HepG2 (cell line): Measurements from ENCODE around the gene PTPRM. TPM values are rescaled to one million over a fixed set of nuclear protein-coding genes. Genes with fewer than 3 reads are reported as not detected.

Experiments used
- ATAC-seq: fragments of 200-7000 bp; cut with Tn5 transposase; 3 replicates; pipeline ENCODE4 v1.9.1; 2020; ENCODE audit warnings: mild to moderate bottlenecking, moderate library complexity
- BruUV-seq: library from RNA; stranded (reverse); fragments of 400-500 nt; replicated peaks from 2 replicates; lab custom pipeline; 2021; lab: Mats Ljungman, UMichigan
- CTCF ChIA-PET: fragments of 300-600 bp; formaldehyde crosslinking; extraction: SDS; loops from one replicate; lab custom pipeline; 2021; ENCODE audit warnings: low total read pairs, inconsistent platforms, low intra/inter-chr PET ratio; lab: Yijun Ruan, JAX
- POLR2A ChIA-PET: fragments of 350-600 bp; sonication (Branson Sonifier 250); formaldehyde crosslinking; loops from one replicate; lab custom pipeline; 2020; ENCODE audit warnings: antibody characterized with exemption, inconsistent platforms; lab: Yijun Ruan, JAX
- DNase-seq: peaks from one replicate; pipeline ENCODE4 v3.0.0-alpha.2; 2015; ENCODE audit warnings: low spot score
- FAIRE-seq: peaks from 3 replicates; lab custom pipeline; 2011; peaks lifted over from hg19 to GRCh38; lab: Jason Lieb, UNC
- H2AFZ ChIP-seq: one replicate; pipeline ENCODE4 v1.6.1; 2011; ENCODE audit warnings: low read length, inconsistent platforms
- H3K27ac ChIP-seq: fragments of 300-600 bp; 3 replicates; pipeline ENCODE4 v1.8.0; 2011; ENCODE audit warnings: mixed run types, mild to moderate bottlenecking, mixed read lengths, low read length, inconsistent platforms; ENCODE audit not compliant: insufficient read depth; ENCODE audit errors: extremely low read length
- H3K27me3 ChIP-seq, 2 experiments: fragments of 200-600 bp in 1 of 2; 2 replicates in 1 of 2; 3 replicates in 1 of 2; pipeline versions ENCODE4 v1.6.0 to v1.8.0; 2011; ENCODE audit warnings: low read length in 2 of 2, mild to moderate bottlenecking in 2 of 2, moderate library complexity in 2 of 2, inconsistent platforms in 1 of 2; ENCODE audit not compliant: insufficient read depth in 2 of 2, control insufficient read depth in 1 of 2
- H3K36me3 ChIP-seq, 2 experiments: fragments of 200-600 bp in 1 of 2; replicated peaks in 1 of 2; 2 replicates in 1 of 2; 3 replicates in 1 of 2; pipeline versions ENCODE4 v1.5.1 to v1.8.0; 2011; ENCODE audit warnings: low read length in 2 of 2, inconsistent platforms in 1 of 2; ENCODE audit not compliant: insufficient read depth in 2 of 2, control insufficient read depth in 1 of 2
- H3K4me1 ChIP-seq: 2 replicates; pipeline ENCODE4 v1.5.1; 2012; ENCODE audit warnings: low read length, inconsistent platforms; ENCODE audit not compliant: insufficient read depth
- H3K4me2 ChIP-seq: 2 replicates; pipeline ENCODE4 v1.6.0; 2011; ENCODE audit warnings: low read depth, low read length, inconsistent platforms
- H3K4me3 ChIP-seq, 3 experiments: fragments of 200-600 bp in 1 of 3; sonication (generic), shearing (Covaris generic) in 1 of 3; replicated peaks in 1 of 3; 2 replicates each; pipeline ENCODE4 v1.5.1; 2011 to 2016; ENCODE audit warnings: low read length in 3 of 3, inconsistent platforms in 2 of 3, low read depth in 2 of 3, mild to moderate bottlenecking in 2 of 3, control low read depth in 1 of 3, mixed read lengths in 1 of 3; ENCODE audit not compliant: insufficient read depth in 1 of 3
- H3K79me2 ChIP-seq: one replicate; pipeline ENCODE4 v1.6.1; 2011; ENCODE audit warnings: low read length, inconsistent platforms; ENCODE audit not compliant: insufficient read depth
- H3K9ac ChIP-seq: 2 replicates; pipeline ENCODE4 v1.6.0; 2011; ENCODE audit warnings: mild to moderate bottlenecking, low read depth, low read length, inconsistent platforms; ENCODE audit not compliant: insufficient read depth
- H3K9me3 ChIP-seq: 2 replicates; pipeline ENCODE4 v1.5.1; 2012; ENCODE audit warnings: mild to moderate bottlenecking, low read length
- H4K20me1 ChIP-seq: 2 replicates; pipeline ENCODE4 v1.6.0; 2011; ENCODE audit warnings: inconsistent platforms, mild to moderate bottlenecking, low read length, moderate library complexity; ENCODE audit not compliant: insufficient read depth
- DR1 ChIP-seq: sonication (generic); formaldehyde crosslinking; IDR thresholded peaks from 2 replicates; pipeline ENCODE4 v1.8.0; 2021; ENCODE audit warnings: mild to moderate bottlenecking, missing genetic modification reagents, inconsistent platforms
- NFRKB ChIP-seq: fragments of 450-650 bp; IDR thresholded peaks from 2 replicates; pipeline ENCODE4 v1.6.1; 2017
- ZSCAN9 ChIP-seq: IDR thresholded peaks from 2 replicates; pipeline ENCODE4 v1.6.1; 2016; ENCODE audit warnings: borderline replicate concordance
- WGBS: methylation state at CpG from one replicate; pipeline ENCODE4 v1.1.6; 2017; ENCODE audit warnings: low lambda C conversion rate; 5-methylcytosine and 5-hydroxymethylcytosine counted together
- in situ Hi-C: cut with HindIII; loops from 2 replicates; pipeline ENCODE4 v1.10.0; 2017; ENCODE audit warnings: low pct_unique_long_range_greater_than_20kb; ENCODE audit not compliant: extremely low pct_ligation_motif_present
- intact Hi-C: fragments of 100-400 bp; cut with micrococcal nuclease; formaldehyde crosslinking; loops from one replicate; pipeline ENCODE4 v1.10.0; 2022; ENCODE audit not compliant: unreplicated experiment
- polyA plus RNA-seq, 8 experiments: library from polyadenylated mRNA; depleted of rRNA in 3 of 8; stranded (reverse) in 7 of 8; unstranded in 1 of 8; fragments of >200 nt; fragmentation: Illumina TruSeq in 4 of 8; extraction: Trizol in 4 of 8; gene quantifications; 2 replicates each; pipeline versions ENCODE4 v1.2.1 to v1.2.3, GENCODE V29; 2011 to 2016; ENCODE audit warnings: low read depth in 4 of 8, missing spikeins in 1 of 8, mixed read lengths in 1 of 8; ENCODE audit not compliant: insufficient read depth in 1 of 8
- total RNA-seq, 5 experiments: library from RNA; depleted of rRNA; stranded (reverse); fragments of >200 nt; fragmentation: Illumina TruSeq; extraction: Trizol; gene quantifications; 2 replicates each; pipeline ENCODE4 v1.2.3, GENCODE V29; 2016; ENCODE audit warnings: low read depth in 1 of 5
- TF ChIP-seq, protein P1 (sequence below): sonication (generic); formaldehyde crosslinking; IDR thresholded peaks from 2 replicates; pipeline ENCODE4 v1.5.1; 2020; ENCODE audit warnings: missing genetic modification reagents, mild to moderate bottlenecking, borderline replicate concordance
- TF ChIP-seq, protein P2 (sequence below): sonication (generic); formaldehyde crosslinking; IDR thresholded peaks from 2 replicates; pipeline ENCODE4 v1.4.0; 2020; ENCODE audit warnings: mild to moderate bottlenecking, missing genetic modification reagents
- TF ChIP-seq, protein P3 (sequence below): sonication (generic); formaldehyde crosslinking; IDR thresholded peaks from 2 replicates; pipeline ENCODE4 v1.9.0; 2021; ENCODE audit warnings: missing genetic modification reagents, borderline replicate concordance
- TF ChIP-seq, protein P4 (sequence below): sonication (generic); formaldehyde crosslinking; IDR thresholded peaks from 2 replicates; pipeline ENCODE4 v1.4.0; 2020; ENCODE audit warnings: missing genetic modification reagents
- TF ChIP-seq, protein P5 (sequence below): sonication (generic); formaldehyde crosslinking; IDR thresholded peaks from 2 replicates; pipeline ENCODE4 v1.8.0; 2022; ENCODE audit warnings: mild to moderate bottlenecking, missing genetic modification reagents, moderate library complexity

The PTPRM gene
- total and polyA plus RNA-seq, 2 of the 13 experiments (the other 11 are each of a cell fraction or from before 2014, with no cell fraction given), result 12.6 to 108 TPM

DNA sequence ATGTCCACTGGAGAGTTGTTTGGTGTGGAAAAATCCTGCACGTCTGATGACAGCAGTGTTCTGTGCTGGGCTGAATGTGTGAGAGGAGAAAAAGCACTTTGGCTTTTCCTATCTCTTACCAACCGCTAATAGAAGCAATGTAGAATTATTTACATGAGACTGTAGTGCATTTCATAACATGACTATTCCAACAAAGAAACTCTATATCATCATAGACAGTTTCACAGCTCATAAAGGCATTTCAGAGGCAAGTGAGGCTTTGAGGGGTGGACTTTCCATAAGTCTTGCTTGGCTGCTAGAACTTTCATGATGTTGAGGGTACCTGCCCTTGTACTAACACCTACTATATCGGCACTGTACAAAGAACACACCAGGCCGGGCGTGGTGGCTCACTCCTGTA lies 697.0 kb downstream of the PTPRM start:
- Histone ChIP-seq H4K20me1 (no peaks in the 10 kb centered on the region), H3K79me2 (no peaks in the 10 kb centered on the region), H3K9ac (no peak overlapping the region), H3K4me2 (no peak overlapping the region), H3K9me3 (no peaks in the 10 kb centered on the region), H3K27me3 (no peaks in the 10 kb centered on the region), H3K36me3 (no peaks in the 10 kb centered on the region; a peak in 1 of 5 replicates), H3K27ac (no peak overlapping the region), H3K4me3 (no peak overlapping the region), H3K4me1 (no peaks in the 10 kb centered on the region), H2AFZ (no peak overlapping the region)
- POLR2A ChIA-PET, result no interaction called here
- ATAC-seq (no peak), FAIRE-seq (no peak), DNase-seq (no peak)
- 91% methylated on average over 5 of the region's 5 CpGs for WGBS
- no TSS peak for BruUV-seq
- intact Hi-C loops (no loop called here), in situ Hi-C loops (no loop called here)
- no peak for TF ChIP-seq NFRKB
- TF ChIP-seq, protein P1, sequence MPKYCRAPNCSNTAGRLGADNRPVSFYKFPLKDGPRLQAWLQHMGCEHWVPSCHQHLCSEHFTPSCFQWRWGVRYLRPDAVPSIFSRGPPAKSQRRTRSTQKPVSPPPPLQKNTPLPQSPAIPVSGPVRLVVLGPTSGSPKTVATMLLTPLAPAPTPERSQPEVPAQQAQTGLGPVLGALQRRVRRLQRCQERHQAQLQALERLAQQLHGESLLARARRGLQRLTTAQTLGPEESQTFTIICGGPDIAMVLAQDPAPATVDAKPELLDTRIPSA (CRISPR knock-in tag), result no peak
- TF ChIP-seq, protein P2, sequence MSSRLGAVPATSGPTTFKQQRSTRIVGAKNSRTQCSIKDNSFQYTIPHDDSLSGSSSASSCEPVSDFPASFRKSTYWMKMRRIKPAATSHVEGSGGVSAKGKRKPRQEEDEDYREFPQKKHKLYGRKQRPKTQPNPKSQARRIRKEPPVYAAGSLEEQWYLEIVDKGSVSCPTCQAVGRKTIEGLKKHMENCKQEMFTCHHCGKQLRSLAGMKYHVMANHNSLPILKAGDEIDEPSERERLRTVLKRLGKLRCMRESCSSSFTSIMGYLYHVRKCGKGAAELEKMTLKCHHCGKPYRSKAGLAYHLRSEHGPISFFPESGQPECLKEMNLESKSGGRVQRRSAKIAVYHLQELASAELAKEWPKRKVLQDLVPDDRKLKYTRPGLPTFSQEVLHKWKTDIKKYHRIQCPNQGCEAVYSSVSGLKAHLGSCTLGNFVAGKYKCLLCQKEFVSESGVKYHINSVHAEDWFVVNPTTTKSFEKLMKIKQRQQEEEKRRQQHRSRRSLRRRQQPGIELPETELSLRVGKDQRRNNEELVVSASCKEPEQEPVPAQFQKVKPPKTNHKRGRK (CRISPR knock-in tag), result no peak
- no peak for TF ChIP-seq DR1 (CRISPR knock-in tag)
- CTCF ChIA-PET, result no interaction called here

DNA sequence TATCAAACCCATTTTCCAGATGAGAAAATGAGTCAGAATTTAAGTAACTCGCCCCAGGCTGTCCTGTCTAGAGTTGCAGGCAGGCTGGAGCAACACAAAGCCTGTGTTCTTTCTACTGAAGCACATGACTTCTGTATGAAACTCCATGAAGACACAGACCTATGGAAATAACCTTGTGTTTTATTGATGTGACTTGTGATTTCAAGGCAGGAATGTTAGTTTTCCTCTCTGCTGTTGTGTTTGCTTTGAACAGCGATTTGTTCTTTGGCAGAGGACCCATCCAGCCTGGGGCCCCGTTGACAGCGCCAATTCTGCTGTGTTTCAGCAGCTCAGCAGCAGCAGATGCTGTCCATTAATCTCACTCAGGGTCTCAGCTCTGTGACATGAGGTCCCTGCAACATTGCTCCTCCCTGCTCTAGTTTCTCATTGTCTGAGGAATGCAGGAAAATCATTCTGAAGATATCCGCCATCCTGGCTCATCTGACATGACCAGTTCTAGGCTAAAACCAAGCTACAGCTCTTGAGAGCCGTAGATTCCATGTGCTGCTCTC lies 697.8 kb downstream of the PTPRM start:
- H3K9me3 ChIP-seq, result no peaks in the 10 kb centered on the region
- no peaks in the 10 kb centered on the region for H3K4me1 ChIP-seq
- H3K27me3 ChIP-seq, result no peaks in the 10 kb centered on the region
- peak; percentile 65 for ATAC-seq
- H3K36me3 ChIP-seq, result no peaks in the 10 kb centered on the region; a peak in 1 of 5 replicates
- ChIA-PET CTCF (no interaction called here), POLR2A (no interaction called here)
- WGBS, result 74% methylated on average over 6 of the region's 6 CpGs
- in situ Hi-C loops (no loop called here), intact Hi-C loops (no loop called here)
- H3K4me3 ChIP-seq, result no peak overlapping the region
- H4K20me1 ChIP-seq, result no peaks in the 10 kb centered on the region
- no peak for FAIRE-seq
- no peak overlapping the region for H3K9ac ChIP-seq
- no peak overlapping the region for H3K4me2 ChIP-seq
- H3K27ac ChIP-seq, result no peak overlapping the region
- H2AFZ ChIP-seq, result no peak overlapping the region
- DNase-seq, result peak; percentile 17
- BruUV-seq, result no TSS peak
- H3K79me2 ChIP-seq, result no peaks in the 10 kb centered on the region
- TF ChIP-seq, protein P3, sequence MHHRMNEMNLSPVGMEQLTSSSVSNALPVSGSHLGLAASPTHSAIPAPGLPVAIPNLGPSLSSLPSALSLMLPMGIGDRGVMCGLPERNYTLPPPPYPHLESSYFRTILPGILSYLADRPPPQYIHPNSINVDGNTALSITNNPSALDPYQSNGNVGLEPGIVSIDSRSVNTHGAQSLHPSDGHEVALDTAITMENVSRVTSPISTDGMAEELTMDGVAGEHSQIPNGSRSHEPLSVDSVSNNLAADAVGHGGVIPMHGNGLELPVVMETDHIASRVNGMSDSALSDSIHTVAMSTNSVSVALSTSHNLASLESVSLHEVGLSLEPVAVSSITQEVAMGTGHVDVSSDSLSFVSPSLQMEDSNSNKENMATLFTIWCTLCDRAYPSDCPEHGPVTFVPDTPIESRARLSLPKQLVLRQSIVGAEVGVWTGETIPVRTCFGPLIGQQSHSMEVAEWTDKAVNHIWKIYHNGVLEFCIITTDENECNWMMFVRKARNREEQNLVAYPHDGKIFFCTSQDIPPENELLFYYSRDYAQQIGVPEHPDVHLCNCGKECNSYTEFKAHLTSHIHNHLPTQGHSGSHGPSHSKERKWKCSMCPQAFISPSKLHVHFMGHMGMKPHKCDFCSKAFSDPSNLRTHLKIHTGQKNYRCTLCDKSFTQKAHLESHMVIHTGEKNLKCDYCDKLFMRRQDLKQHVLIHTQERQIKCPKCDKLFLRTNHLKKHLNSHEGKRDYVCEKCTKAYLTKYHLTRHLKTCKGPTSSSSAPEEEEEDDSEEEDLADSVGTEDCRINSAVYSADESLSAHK (CRISPR knock-in tag), result no peak
- TF ChIP-seq, protein P4, sequence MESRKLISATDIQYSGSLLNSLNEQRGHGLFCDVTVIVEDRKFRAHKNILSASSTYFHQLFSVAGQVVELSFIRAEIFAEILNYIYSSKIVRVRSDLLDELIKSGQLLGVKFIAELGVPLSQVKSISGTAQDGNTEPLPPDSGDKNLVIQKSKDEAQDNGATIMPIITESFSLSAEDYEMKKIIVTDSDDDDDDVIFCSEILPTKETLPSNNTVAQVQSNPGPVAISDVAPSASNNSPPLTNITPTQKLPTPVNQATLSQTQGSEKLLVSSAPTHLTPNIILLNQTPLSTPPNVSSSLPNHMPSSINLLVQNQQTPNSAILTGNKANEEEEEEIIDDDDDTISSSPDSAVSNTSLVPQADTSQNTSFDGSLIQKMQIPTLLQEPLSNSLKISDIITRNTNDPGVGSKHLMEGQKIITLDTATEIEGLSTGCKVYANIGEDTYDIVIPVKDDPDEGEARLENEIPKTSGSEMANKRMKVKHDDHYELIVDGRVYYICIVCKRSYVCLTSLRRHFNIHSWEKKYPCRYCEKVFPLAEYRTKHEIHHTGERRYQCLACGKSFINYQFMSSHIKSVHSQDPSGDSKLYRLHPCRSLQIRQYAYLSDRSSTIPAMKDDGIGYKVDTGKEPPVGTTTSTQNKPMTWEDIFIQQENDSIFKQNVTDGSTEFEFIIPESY (CRISPR knock-in tag), result peak; percentile 90
- TF ChIP-seq, protein P5, sequence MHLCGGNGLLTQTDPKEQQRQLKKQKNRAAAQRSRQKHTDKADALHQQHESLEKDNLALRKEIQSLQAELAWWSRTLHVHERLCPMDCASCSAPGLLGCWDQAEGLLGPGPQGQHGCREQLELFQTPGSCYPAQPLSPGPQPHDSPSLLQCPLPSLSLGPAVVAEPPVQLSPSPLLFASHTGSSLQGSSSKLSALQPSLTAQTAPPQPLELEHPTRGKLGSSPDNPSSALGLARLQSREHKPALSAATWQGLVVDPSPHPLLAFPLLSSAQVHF (CRISPR knock-in tag), result no peak
- TF ChIP-seq ZSCAN9 (CRISPR knock-in tag), result no peak
